GM18511 (cell line): ENCODE results near the gene LRMDA.
"Not testable (repeated sequence)": the region's sequence is repeated elsewhere in the genome, so short reads cannot be mapped to it uniquely, and the experiment has no call there.

Source experiments
- ATAC-seq: cut with Tn5 transposase; IDR thresholded peaks from one replicate; pipeline ENCODE4 v1.9.1; 2021; ENCODE audit warnings: mild to moderate bottlenecking, moderate library complexity; ENCODE audit not compliant: unreplicated experiment

LRMDA gene

DNA sequence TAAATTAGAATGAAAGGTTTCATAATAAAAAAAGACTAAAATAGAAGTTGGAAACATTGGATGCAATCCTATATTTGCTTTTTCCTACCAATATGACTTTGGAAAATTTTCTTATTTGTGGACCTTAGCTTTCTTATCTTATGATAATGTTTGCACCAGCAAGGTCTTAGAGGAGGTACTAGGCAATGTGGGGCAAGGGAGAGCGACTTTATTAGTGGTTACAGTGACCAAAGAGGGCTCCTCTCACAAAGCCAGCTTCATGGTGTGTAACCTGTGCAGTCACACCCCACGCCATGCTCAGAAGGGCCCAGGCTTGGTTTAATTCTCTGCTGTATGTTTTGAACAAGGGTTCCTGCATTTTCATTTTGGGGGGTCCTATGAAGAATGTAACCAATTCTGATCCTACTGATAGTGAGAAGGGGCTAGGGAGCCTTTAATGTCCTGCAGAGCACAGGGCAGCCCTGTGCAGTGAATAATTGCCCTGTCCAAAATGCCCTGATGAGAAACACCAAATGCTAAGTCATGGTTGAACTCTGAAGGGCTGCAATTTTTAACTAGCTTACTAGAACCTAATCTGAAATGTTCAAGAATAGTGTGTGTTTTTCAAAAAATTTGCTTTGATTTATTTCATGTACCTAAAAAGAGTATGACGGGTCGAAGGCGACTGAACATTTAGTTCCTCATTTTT lies 1047.8 kb downstream of the LRMDA start:
- ATAC-seq, result no peak

DNA sequence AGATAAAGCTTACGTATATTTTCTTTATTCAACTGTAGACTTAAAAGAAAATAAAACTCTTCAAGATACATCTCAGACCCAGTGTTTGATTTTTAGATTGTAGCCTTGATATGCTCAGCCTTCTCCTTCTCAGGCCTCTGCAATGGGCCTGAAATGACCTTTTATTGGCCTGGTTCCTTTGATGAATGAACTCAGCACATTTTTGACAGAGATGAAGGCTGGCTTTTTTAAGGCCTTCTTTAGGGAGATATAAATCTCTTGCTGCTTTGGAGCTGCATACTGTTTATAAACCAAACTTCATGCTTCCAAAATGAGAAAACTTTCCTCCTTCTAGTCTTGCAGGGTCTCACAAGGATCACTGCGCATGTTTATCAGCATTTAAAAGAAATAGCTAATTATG lies 1049.8 kb downstream of the LRMDA start:
- no peak for ATAC-seq

DNA sequence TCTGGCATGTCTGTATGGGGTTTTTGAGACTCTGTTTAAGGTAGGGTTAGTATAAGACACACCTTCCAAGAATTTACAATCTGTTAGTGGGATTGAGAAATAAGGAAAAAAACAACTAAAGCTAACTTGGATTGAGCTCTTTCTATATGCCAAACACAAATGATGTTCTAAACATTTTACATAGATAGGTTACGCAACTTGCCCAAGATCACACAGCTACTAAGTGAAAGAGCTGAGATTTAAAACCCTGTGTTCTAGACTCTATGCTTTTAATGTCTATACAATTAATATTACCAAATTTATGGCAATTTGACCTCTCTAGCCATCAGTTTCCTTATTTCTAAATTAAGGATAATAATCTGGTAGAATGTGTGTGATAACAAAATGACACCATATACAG lies 1056.2 kb downstream of the LRMDA start:
- ATAC-seq, result no peak

DNA sequence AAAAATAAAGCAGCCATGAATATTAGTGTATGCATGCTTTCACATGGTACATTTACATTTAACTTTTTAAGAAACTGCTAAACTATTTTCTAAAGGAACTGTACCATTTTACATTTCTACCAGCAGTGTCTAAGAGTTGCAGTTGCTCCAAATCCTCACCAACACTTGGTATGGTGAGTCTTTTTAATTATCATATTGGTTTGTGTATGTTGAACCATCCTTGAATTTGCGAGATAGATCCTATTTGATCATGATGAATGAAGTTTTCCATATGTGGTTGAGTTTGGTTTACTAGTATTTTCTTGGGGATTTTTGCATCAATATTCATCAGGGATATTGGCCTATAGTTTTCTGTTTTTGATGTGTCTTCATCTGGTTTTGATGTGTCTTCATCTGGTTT lies 1057.2 kb downstream of the LRMDA start:
- no peak for ATAC-seq

DNA sequence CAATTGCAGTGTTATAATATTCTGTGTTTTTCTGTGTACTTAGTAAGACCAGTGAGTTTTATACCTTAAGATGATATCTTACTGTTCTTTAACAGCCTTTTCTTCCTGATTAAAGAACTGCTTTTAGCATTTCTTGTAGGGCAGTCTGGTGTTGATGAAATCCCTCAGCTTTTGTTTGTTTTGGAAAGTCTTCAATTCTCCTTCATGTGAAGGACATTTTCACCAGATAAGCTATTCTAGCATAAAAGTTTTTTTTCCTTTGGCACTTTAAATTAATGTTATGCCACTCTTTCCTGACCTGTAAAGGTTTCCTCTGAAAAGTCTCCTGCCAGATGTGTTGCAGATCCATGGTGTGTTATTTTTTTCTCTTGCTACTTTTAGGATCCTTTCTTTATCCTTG lies 1059.8 kb downstream of the LRMDA start:
- no peak for ATAC-seq

DNA sequence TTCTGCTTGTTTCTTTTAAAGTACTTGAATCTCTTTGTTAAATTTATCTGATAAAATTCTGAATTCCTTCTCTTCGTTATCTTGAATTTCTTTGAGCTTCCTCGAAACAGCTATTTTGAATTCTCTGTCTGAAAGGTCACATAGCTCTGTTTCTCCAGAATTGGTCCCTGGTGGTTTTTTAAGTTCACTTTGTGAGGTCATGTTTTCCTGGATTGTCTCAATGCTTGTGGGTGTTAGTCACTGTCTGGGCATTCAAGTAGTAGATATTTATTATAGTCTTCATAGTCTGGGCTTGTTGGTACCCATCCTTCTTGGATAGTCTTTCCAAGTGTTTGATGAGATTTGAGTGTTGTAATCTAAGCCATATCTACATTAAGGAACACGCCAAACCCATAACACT lies 1060.6 kb downstream of the LRMDA start:
- no peak for ATAC-seq

DNA sequence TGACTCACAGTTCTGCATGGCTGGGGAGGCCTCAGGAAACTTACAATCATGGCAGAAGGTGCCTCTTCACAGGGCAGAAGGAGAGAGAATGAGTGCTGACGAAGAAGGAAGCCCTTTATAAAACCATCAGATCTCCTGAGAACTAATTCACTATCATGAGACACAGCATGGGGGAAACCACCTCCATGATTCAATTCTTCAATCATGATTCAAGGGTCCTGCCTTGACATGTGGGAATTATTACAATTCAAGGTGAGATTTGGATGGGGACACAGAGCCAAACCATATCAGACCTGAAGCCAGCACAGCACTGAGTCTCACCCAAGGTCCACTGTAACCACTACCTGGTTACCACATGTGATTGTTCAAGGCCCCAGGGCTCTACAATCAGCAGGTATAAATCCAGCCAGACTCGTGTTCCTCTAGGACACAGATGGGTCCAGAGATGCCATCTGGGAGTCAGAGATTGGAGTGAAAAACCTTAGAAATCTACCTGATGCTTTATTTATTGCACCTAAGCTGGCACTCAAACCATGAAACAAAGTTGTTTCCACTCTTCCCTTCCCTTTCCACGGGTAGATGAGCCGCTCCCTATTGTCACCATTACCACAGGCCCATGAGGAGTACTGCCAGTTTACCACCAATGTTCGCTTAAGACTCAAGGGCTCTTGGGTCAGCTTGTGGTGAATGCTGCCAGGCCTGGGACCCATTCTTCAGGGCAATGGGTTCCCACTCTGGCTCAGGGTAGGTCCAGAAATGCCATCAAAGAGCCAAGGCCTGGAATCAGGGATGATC lies 1061.5 kb downstream of the LRMDA start:
- ATAC-seq, result no peak

DNA sequence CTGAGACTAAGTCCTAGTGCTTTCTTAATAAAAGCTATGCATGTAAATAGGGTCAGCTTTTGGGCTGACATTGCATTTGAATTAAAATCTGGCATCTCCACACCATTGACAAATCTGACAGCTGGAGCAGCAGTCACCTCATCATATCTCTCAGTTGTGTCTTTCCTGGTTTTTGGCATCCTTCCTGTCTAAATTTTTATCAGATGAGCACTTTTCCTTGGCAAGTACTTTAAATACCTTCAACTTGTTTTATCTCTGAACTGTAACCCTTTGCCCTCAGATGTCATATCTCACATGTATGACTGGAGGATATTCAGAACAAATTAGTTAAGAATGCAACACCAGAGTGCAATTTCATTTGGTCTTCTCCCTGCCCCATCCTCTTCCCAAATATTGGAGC lies 1066.2 kb downstream of the LRMDA start:
- ATAC-seq, result no peak

DNA sequence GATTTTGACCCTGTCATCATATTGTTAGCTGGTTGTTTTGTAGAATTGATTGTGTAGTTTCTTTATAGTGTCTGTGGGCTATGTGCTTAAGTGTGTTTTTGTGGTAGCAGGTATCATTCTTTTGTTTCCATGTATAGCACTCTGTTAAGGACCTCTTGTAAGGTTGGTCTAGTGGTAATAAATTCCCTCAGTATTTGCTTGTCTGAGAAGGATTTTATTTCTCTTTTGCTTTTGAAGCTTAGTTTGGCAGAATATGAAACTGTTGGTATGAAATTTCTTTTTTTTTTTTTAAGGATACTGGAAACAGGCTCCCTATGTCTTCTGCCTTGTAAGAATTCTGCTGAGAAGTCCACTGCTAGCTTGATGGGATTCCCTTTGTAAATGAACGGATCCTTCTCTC lies 1073.4 kb downstream of the LRMDA start:
- no peak for ATAC-seq

DNA sequence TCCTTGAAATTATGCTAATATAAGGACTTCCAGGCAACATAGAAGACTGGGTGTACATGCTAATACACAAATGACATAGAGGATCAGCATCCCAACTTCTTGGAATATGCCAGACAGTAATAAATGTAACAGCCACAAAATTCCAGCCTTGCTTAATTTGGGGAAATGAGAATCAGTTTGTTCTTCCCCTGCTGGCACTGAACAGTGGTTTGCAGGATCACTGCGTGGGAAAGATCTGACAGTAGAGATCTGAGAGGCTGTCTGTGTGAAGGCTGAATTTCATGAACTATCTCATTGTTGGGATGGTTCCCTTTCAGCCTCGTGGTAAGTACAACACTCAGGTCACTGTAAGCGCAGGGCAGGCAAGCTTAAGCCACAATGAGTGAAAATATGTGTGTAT lies 1078.0 kb downstream of the LRMDA start:
- ATAC-seq, result no peak

DNA sequence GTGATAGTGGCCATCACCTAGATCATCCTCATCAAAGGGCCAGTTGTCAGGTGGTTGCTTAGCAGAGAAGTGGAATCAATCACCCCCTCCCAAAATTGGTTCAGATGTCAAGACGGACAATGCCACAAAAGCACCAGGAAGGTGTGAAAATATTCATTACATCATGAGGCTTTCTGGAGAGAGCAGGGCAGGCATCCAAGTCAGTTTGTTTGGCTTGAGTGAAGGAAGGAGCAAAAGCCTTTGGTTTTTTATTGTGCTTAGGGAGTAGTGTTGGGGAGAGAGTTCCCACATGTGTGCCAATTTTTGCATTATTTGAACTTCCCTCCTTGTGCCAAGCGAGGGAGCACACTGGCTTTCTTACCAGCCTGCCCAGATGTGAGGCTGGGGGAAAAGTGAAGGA lies 1082.9 kb downstream of the LRMDA start:
- ATAC-seq, result no peak

DNA sequence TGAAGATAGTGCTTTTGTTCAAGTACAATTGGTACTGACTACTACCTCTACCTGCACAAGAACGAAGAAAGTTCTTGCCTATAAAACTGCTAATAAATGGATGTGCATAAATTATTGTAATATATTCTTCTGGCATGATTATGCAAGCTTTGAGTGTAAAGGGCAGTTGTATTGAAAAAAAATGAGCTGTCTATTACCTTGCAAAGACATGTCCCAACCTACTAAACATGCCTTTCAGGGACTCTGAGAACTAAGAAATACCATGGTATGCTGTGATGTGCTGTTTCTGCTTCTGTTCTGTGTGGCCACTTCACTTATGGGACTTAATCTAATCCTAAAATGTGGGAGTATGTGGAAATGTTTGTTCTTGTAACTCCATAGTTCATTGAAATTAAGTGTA lies 1083.4 kb downstream of the LRMDA start:
- no peak for ATAC-seq

DNA sequence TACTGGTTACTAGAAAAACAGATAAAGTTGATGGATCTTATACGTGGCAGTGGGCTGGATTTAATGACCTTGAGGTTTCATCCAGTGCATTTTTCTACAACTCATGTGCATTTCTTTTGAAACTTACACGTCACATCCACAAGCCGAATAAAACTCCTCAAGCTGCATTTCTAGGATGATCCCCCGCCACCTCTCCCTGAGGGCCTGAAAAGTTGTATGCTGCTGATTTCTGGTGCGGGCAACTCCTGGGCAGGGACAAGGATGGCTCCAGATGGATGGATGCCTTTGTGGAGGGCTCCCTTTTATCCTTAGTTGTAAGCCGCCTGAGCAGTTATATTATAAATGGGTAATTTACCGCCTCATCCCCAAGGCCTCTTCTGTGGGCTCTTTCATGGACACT lies 1091.1 kb downstream of the LRMDA start:
- no peak for ATAC-seq

DNA sequence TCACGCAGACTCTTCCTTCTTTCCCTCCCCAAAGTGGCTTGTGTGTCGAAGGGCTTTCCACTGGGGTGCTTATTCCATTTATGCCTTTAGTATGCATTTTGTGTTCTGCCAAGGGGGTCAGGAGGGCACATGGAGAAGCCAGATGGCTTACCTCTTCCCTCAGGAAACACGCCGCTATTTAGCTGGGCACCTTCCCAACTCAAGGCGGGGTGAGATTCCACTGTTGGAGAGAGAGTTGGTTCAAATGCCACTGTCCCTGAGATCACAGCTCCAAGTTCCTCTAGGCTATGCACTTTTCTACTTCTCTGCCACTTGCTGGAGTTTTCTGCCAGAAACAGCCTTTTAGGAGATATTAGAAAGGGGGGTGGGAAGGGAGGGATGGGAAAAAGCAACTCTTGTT lies 1091.8 kb downstream of the LRMDA start:
- no peak for ATAC-seq

DNA sequence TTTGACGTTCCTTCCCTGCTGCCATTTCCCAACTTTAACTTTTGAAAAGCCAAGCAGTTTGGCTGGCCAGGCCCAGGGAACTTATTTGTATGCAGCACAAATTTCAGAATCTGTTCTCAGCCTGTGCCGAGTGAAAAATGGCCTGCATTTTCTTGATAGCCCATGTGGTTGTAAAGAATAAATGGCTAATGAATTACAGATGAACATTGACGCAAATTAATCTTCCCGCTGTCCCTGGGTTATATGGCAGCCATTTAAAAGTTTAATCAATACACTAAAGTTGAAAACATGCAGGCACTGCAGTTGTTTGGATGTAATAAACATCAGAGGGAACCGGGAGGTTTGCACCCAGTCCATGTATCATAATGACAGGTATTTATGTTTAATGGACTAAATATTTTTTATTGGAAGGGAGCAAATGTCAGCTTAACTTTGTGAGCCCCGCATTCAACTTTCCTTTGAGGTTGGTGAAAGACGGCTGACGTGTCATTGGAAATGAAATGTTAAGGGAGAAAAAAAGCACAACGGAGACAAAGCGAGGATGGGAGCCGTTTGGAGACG lies 1092.4 kb downstream of the LRMDA start:
- ATAC-seq, result no peak

DNA sequence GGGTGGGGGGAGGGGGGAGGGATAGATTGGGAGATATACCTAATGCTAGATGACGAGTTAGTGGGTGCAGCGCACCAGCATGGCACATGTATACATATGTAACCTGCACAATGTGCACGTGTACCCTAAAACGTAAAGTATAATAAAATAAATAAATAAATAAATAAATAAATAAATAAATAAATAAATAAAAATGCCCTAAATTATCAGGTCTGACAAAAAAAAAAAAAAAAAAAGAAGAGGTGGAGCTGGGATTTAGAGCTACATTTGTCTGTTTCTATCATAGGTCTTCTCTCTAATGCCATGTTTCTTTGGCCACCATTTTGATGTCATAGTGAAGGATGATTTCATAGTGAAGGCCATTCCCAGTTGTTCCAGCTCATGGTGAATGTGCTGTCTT lies 1095.4 kb downstream of the LRMDA start:
- ATAC-seq, result not testable (repeated sequence)

DNA sequence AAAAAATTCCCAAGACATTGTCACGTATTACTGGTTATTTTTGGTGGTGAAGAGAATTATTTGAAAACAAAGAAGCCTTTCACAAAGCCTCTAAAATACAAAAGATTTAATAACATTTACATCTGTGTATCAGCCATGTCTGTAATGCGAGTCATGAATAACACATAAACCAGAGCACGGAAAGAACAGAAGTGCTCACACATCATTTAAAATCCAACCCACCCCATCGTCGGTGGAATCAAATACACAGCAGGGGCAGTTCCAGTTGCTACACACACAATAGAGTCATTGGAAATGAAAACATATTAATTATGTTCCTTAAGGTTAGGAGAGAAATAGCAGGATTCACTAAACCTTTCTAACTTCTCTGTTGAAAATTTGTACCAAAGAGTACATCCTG lies 1108.9 kb downstream of the LRMDA start:
- no peak for ATAC-seq

DNA sequence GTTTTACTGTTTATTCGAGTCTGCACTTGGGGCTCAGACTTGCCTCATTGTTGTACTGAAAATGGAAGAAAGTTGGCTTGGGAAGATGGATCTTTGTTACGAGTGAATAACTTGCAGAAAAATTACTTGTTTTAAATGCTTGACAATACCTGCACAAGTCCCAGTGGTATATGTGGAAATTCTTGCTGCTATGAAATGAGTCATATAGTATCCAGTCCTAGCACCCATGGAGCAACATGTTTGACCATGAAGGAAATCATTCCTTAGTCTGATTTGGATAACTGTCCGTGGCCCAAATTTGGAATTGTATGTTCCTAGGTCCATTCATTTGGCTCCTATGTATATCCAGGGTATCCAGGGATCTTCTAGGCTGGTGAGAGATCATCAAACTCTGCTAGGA lies 1109.4 kb downstream of the LRMDA start:
- no peak for ATAC-seq

DNA sequence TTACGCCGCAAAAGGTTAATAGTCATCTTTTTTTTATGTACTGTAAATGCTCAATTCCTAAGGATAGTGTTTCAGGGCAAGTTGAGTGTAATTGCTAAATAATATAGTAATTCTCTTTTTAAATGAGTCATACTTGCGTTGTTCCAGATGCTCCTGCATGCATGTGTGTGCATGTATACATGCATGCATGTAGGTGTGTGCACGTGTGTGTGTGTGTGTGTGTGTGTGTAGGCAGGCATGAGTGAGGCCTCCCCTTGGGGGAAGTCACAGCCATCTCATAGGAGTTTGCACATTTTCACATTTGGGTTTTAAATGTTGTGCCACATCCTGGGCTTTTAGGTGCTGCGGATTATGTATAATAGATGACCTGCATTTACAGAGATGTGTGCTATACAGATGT lies 1110.4 kb downstream of the LRMDA start:
- no peak for ATAC-seq

DNA sequence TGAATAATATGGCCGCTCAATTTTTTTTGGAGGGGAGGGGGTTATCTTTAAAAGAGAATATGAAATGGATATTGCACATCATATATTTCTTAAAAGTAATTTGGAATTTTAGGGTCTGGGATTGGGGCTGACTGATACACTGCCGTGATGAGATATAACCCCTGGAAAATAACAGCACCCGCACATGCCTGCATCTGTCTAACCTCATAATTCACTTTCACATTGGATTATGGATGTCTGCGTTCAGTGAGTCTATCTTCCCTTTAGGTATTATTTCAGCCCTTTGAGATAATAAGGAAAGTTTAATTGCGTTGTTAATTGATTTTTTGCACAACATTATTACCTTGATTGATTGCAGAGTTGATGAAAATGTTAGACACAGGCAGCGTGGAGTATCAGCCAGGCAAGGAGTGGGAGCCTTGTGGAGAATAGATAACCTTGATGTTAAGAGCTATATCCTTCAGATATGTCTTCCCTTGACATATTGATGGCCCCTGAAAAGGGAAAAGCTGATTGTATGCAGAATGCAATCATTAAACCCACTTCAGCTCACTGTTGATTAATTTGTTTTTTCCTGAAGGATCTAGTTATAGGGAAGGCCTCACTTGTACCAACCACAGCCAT lies 1111.0 kb downstream of the LRMDA start:
- ATAC-seq, result no peak

DNA sequence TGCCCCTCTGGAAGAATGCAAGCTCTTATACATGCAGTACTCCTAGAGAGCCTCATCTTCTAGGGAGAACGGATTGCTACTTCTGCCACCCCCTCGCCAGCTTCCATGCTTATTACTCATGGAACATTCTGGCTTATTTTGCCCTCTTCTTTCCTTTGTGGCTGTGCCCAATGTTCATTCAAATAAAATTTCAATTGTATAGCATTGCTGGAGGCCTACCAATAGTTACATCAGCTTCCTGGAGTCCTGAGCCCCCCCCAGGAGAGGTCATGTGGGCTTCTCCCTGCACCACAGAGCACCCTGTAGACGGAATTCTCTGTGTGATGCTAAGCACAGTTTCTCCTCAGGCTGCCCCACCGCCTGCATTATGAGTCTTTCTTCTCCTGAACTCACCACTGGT lies 1112.2 kb downstream of the LRMDA start:
- ATAC-seq, result no peak

DNA sequence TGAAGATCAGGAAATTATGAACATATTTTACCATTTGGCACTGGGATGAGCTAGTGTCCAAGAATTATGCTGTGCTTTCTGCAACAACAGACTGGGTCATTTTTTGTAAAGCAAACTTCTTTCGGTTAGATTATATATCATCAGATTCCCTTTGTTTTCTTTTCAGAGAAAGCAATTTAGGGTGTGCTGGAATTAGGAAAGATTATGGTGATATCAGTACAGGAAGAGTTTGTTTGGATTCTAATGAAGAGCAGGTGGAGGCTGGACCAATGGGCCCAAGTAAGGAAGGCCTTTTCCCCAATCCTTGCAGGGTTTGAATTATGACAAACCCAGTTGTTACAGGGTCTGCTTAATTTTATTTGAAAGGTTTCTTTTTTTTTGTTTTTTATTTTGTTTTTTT lies 1113.4 kb downstream of the LRMDA start:
- ATAC-seq, result no peak
